Measurements from ENCODE around the gene AXL. TPM values are rescaled to one million over a fixed set of nuclear protein-coding genes. Genes with fewer than 3 reads are reported as not detected.
"Not testable (repeated sequence)": the region's sequence is repeated elsewhere in the genome, so short reads cannot be mapped to it uniquely, and the experiment has no call there.

Gene AXL
- total RNA-seq, 1 donor from 2014 or later: 0.18 TPM

DNA sequence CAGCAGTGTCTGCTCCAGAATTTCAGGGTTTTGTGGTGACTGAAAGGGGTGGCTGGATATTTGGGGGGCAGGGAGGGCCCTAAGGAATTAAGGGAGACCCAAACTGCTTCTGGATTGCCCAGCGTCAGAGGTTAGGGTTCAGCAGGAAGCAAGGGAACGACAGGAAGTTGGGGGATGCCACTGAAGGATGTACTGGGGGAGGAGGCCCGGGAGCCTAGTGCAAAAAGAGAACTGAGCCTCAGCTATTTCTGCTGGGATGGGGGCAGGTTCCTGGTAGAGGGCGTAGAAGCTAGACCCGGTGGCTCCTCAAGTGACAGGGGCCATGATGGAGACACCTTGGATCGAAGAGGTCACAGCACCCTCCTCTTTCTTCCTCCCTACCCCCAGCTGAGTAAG, 24.9 kb upstream of the AXL start:
- no peak for DNase-seq (ENCODE audit: low spot score)
- H3K4me1 Mint-ChIP-seq (ENCODE audit: low read depth): peaks cover 18% of the 10 kb centered on the region
- H3K36me3 Mint-ChIP-seq (ENCODE audit: low read depth): peaks cover 2% of the 10 kb centered on the region
- H3K4me3 Mint-ChIP-seq: peak overlapping the region; percentile 71
- H3K9me3 Mint-ChIP-seq: no peaks in the 10 kb centered on the region
- no peak overlapping the region for H3K27ac Mint-ChIP-seq
- peaks cover 51% of the 10 kb centered on the region for H3K27me3 Mint-ChIP-seq (ENCODE audit: insufficient read depth)
- intact Hi-C loops (cut with micrococcal nuclease): no loop called here

- peaks cover 38% of the 10 kb centered on the region for H3K27me3 Mint-ChIP-seq (ENCODE audit: insufficient read depth)
- no peak overlapping the region for H3K4me3 Mint-ChIP-seq
- intact Hi-C loops (cut with micrococcal nuclease): no loop called here
- peaks cover 2% of the 10 kb centered on the region for H3K36me3 Mint-ChIP-seq (ENCODE audit: low read depth)
- H3K4me1 Mint-ChIP-seq (ENCODE audit: low read depth): peaks cover 18% of the 10 kb centered on the region
- H3K27ac Mint-ChIP-seq: no peak overlapping the region
- no peaks in the 10 kb centered on the region for H3K9me3 Mint-ChIP-seq
- DNase-seq (ENCODE audit: low spot score): no peak
These were observed 23.1 kb upstream of the AXL start for GRCh38 chr19:41195675-41196497.

DNA sequence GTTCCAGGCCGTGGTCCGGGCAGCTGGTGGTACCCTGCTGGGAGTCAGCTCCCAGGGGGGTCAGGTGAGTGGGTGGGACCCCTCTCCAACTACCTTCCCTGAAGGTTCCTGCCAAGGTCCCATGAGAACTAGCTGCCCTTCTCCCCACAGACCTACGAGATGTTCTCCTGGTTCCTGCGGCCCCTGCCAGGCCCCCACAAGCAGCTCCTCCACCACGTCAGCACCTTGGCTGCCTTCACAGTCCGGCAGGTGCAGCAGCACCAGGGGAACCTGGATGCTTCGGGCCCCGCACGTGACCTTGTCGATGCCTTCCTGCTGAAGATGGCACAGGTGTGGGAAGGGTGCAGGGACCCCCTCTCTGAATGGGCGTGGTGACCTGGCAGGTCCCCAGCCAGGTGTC, 20.5 kb upstream of the AXL start:
- intact Hi-C loops (cut with micrococcal nuclease): no loop called here
- Mint-ChIP-seq H3K9me3 (no peaks in the 10 kb centered on the region), H3K4me1 (ENCODE audit: low read depth) (peaks cover 8% of the 10 kb centered on the region), H3K4me3 (no peak overlapping the region), H3K36me3 (ENCODE audit: low read depth) (no peaks in the 10 kb centered on the region), H3K27ac (no peak overlapping the region), H3K27me3 (ENCODE audit: insufficient read depth) (peaks cover 20% of the 10 kb centered on the region)
- DNase-seq (ENCODE audit: low spot score): no peak

DNA sequence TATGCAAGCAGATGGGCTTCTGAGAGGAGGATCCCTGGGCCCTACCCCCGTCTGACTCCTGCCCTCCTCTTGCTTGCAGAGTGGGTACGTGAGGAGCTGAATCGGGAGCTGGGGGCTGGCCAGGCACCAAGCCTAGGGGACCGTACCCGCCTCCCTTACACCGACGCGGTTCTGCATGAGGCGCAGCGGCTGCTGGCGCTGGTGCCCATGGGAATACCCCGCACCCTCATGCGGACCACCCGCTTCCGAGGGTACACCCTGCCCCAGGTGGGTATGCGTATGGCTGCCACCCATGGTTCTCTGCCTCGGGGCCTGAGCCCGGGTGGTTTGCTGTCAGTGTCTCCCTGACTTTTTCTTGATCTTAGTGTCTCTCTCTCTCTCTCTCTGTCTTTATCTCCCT, 15.7 kb upstream of the AXL start:
- Mint-ChIP-seq H3K4me3 (no peak overlapping the region), H3K9me3 (no peaks in the 10 kb centered on the region), H3K27ac (no peak overlapping the region), H3K36me3 (ENCODE audit: low read depth) (no peaks in the 10 kb centered on the region), H3K27me3 (ENCODE audit: insufficient read depth) (peaks cover 4% of the 10 kb centered on the region), H3K4me1 (ENCODE audit: low read depth) (peaks cover 18% of the 10 kb centered on the region)
- intact Hi-C loops (cut with micrococcal nuclease): loop anchor here (5.0 to 10.0 kb wide), 3 partner anchors 149 to 394 kb away; partner anchors contain the start of genes ERICH4 and TGFB1
- no peak for DNase-seq (ENCODE audit: low spot score)

DNA sequence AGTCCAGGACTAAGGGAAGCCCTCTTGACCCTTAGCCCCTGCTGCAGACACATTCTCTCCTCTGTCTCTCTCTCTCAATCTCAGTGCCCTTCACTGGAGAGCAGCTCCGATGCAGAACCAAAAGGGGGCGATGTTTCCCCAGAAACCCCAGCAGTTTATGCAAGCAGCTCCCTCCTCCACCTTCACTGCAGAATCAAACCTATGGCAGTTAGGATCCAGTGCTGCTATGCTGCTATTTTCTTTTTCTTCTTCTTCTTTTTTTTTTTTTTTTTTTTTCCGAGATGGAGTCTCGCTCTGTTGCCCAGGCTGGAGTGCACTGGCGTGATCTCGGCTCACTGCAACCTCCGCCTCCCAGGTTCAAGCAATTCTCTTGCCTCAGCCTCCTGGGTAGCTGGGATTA, 14.7 kb upstream of the AXL start:
- not testable (repeated sequence) for H3K9me3 Mint-ChIP-seq; H3K36me3 Mint-ChIP-seq (ENCODE audit: low read depth); H3K4me3 Mint-ChIP-seq; H3K27me3 Mint-ChIP-seq (ENCODE audit: insufficient read depth); H3K27ac Mint-ChIP-seq
- peaks cover 18% of the 10 kb centered on the region for H3K4me1 Mint-ChIP-seq (ENCODE audit: low read depth)
- peak; percentile 74 for DNase-seq (ENCODE audit: low spot score)
- intact Hi-C loops (cut with micrococcal nuclease): loop anchor here (1.0 to 10.0 kb wide), 6 partner anchors 58 to 393 kb away; partner anchors contain the start of genes ERICH4 and TGFB1

GRCh38 chr19:41205995-41206394, 13.0 kb upstream of the AXL start:
- peaks cover 18% of the 10 kb centered on the region for H3K4me1 Mint-ChIP-seq (ENCODE audit: low read depth)

DNA sequence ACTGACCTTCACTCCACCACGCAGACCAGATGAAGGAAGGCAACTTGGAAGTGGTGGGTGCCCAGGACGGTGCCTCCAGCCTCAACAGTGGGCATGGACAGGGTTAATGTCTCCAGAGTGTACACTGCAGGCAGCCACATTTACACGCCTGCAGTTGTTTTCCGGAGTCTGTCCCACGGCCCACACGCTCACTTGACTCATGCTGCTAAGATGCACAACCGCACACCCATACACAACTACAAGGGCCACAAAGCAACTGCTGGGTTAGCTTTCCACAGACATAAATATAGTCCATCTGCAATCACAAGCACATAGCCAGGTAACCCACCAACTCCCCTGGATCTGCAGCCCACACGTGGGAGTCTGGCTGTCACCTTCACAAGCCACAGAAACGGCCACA, 12.6 kb upstream of the AXL start:
- Mint-ChIP-seq H3K27me3 (ENCODE audit: insufficient read depth) (no peaks in the 10 kb centered on the region), H3K4me1 (ENCODE audit: low read depth) (peaks cover 18% of the 10 kb centered on the region), H3K36me3 (ENCODE audit: low read depth) (no peaks in the 10 kb centered on the region), H3K9me3 (no peaks in the 10 kb centered on the region), H3K4me3 (no peak overlapping the region), H3K27ac (no peak overlapping the region)
- no peak for DNase-seq (ENCODE audit: low spot score)
- intact Hi-C loops (cut with micrococcal nuclease): loop anchor here (10.0 kb wide), 1 partner anchor 238 kb away; the partner anchor contains the start of gene ERICH4

More at GRCh38 chr19:41205995-41206394, 13.0 kb upstream of the AXL start:
- intact Hi-C loops (cut with micrococcal nuclease): loop anchor here (10.0 kb wide), 1 partner anchor 239 kb away; the partner anchor contains the start of gene ERICH4
- no peaks in the 10 kb centered on the region for H3K36me3 Mint-ChIP-seq (ENCODE audit: low read depth)
- no peak overlapping the region for H3K4me3 Mint-ChIP-seq
- H3K27me3 Mint-ChIP-seq (ENCODE audit: insufficient read depth): no peaks in the 10 kb centered on the region
- H3K27ac Mint-ChIP-seq: no peak overlapping the region
- H3K9me3 Mint-ChIP-seq: no peaks in the 10 kb centered on the region
- DNase-seq (ENCODE audit: low spot score): no peak

GRCh38 chr19:41206926-41207750, 11.9 kb upstream of the AXL start:
- Mint-ChIP-seq H3K4me3 (no peak overlapping the region), H3K36me3 (ENCODE audit: low read depth) (no peaks in the 10 kb centered on the region), H3K9me3 (no peaks in the 10 kb centered on the region), H3K27ac (no peak overlapping the region), H3K4me1 (ENCODE audit: low read depth) (peaks cover 18% of the 10 kb centered on the region), H3K27me3 (ENCODE audit: insufficient read depth) (no peaks in the 10 kb centered on the region)
- no peak for DNase-seq (ENCODE audit: low spot score)
- intact Hi-C loops (cut with micrococcal nuclease): loop anchor here (10.0 kb wide), 1 partner anchor 238 kb away; the partner anchor contains the start of gene ERICH4

GRCh38 chr19:41214161-41214560, 4.9 kb upstream of the AXL start:
- H3K4me3 Mint-ChIP-seq: no peak overlapping the region

GRCh38 chr19:41217741-41218140, 1.3 kb upstream of the AXL start:
- no peak for DNase-seq (ENCODE audit: low spot score)
- H3K27me3 Mint-ChIP-seq (ENCODE audit: insufficient read depth): peaks cover 50% of the 10 kb centered on the region
- no peaks in the 10 kb centered on the region for H3K4me1 Mint-ChIP-seq (ENCODE audit: low read depth)
- no peaks in the 10 kb centered on the region for H3K9me3 Mint-ChIP-seq
- no peak overlapping the region for H3K4me3 Mint-ChIP-seq
- no peaks in the 10 kb centered on the region for H3K36me3 Mint-ChIP-seq (ENCODE audit: low read depth)
- no peak overlapping the region for H3K27ac Mint-ChIP-seq
- intact Hi-C loops (cut with micrococcal nuclease): no loop called here

More at GRCh38 chr19:41214161-41214560, 4.9 kb upstream of the AXL start:
- DNase-seq (ENCODE audit: low spot score): no peak
- Mint-ChIP-seq H3K4me1 (ENCODE audit: low read depth) (no peaks in the 10 kb centered on the region), H3K27ac (no peak overlapping the region), H3K27me3 (ENCODE audit: insufficient read depth) (peaks cover 27% of the 10 kb centered on the region), H3K9me3 (no peaks in the 10 kb centered on the region), H3K36me3 (ENCODE audit: low read depth) (no peaks in the 10 kb centered on the region)
- intact Hi-C loops (cut with micrococcal nuclease): no loop called here

- Mint-ChIP-seq H3K36me3 (ENCODE audit: low read depth) (no peaks in the 10 kb centered on the region), H3K4me3 (no peak overlapping the region), H3K9me3 (no peaks in the 10 kb centered on the region), H3K27me3 (ENCODE audit: insufficient read depth) (peaks cover 53% of the 10 kb centered on the region), H3K4me1 (ENCODE audit: low read depth) (no peaks in the 10 kb centered on the region), H3K27ac (no peak overlapping the region)
- DNase-seq (ENCODE audit: low spot score): no peak
- intact Hi-C loops (cut with micrococcal nuclease): no loop called here
These were observed 791 bp upstream of the AXL start for GRCh38 chr19:41218249-41218614.

- no peaks in the 10 kb centered on the region for H3K36me3 Mint-ChIP-seq (ENCODE audit: low read depth)
- peaks cover 7% of the 10 kb centered on the region for H3K4me1 Mint-ChIP-seq (ENCODE audit: low read depth)
- no peaks in the 10 kb centered on the region for H3K9me3 Mint-ChIP-seq
- intact Hi-C loops (cut with micrococcal nuclease): no loop called here
- DNase-seq (ENCODE audit: low spot score): no peak
- H3K27ac Mint-ChIP-seq: no peak overlapping the region
- no peak overlapping the region for H3K4me3 Mint-ChIP-seq
- peaks cover 52% of the 10 kb centered on the region for H3K27me3 Mint-ChIP-seq (ENCODE audit: insufficient read depth)
These were observed 1.0 kb downstream of the AXL start for GRCh38 chr19:41219924-41220567.
